HG03045 (cell line): Measurements from ENCODE around the gene FRMD1.

Experiments used
- ATAC-seq: cut with Tn5 transposase; IDR thresholded peaks from one replicate; pipeline ENCODE4 v1.9.1; 2021; ENCODE audit warnings: mild to moderate bottlenecking, moderate library complexity; ENCODE audit not compliant: unreplicated experiment

Gene FRMD1

GRCh38 chr6:168113226-168113625 is 34.2 kb upstream of the FRMD1 start:
- no peak for ATAC-seq

DNA sequence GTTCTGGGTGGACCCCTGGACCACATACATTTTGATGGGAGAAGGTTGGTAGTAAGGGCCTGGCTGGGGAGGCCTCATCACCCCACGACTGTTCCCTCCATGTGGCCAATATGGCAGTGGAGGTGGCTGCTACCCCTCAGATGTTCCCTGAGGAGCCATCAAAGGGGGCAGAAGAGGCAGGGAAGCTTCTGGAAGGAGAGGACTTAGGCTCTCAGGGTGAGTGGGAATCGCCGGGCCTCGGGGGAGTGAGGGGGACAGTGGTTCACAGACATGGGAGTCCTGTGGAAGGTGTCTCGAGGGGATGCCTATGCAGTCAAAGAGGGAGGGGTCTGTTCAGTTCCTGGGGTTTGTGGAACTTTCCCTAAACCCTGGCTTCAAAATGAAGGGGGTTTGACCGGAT is 32.9 kb upstream of the FRMD1 start:
- no peak for ATAC-seq

DNA sequence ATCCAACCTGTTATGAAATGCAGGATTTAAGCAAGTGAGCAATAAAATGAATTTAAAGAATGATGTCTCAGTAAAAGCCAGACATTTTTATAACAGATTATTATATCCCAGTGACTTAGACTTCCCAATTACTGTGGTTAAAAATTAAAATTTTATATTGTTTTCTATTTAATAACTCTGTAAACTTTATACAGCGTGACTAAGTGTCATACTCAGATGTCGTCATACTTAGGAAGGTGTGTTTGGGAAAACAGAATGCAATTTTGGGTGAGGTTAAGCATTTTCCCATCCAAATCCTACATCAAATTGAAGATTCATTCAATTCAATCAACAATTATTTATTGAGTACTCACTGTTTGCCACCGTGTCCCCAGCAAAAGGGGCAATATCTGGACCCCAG is 31.4 kb upstream of the FRMD1 start:
- ATAC-seq: no peak

DNA sequence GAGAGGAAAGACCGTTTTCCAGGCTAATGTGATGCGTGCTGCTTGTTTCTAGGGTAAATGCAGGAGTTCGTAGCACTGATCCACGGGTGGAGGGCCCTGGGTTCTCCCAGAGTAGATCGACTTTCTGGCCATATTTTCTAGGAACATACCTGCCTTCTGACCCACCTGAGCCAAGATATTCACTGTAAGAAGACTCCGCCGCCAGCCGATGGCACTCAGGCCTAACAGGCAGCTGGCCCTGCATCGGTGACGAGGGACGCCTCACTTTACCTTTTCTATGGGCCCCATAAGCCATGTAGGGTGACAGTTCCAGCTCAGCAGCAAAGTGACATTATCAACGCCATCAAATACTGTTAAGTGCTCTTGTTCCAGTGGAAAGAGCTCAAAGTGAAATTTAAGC is 30.2 kb upstream of the FRMD1 start:
- ATAC-seq: no peak

DNA sequence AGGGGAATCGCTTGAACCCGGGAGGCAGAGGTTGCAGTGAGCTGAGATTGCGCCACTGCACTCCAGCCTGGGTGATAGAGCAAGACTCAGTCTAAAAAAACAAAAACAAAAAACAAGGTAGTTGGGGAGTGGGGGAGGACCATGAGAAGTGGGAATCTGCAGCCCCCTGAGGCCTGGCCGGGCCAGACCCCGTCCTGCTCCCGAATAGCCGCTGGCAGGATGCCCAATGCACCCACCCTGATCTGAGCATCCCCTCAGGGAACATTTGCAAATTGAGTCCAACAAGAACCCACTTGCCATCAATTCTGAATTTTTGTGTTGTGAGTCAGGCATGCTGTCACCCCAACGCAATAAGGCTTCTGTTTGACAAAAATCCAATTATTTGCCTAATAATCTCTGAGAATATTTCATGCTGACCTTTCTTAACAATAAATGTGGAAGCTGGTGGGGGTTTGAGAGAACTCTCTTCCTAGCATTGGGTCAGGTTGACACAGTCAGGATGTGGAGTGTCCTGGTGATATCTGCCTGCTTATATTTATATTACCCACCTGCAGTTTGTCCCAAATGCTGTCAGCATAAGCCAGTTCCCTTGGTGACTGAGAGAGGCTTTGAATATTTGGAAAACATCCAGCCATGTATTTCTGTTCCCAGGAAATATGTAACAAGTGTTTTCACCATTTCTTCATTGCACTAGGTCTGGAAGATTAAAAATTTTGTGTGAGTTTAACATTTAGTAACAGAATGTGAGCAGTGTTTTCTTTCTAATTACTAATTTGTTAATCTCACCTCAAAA is 28.4 kb upstream of the FRMD1 start:
- ATAC-seq: no peak

- no peak for ATAC-seq
These were observed 27.6 kb upstream of the FRMD1 start for GRCh38 chr6:168106633-168107005.

- ATAC-seq: no peak
These were observed 27.0 kb upstream of the FRMD1 start for GRCh38 chr6:168105813-168106632.

GRCh38 chr6:168104636-168105035 is 25.6 kb upstream of the FRMD1 start:
- no peak for ATAC-seq

DNA sequence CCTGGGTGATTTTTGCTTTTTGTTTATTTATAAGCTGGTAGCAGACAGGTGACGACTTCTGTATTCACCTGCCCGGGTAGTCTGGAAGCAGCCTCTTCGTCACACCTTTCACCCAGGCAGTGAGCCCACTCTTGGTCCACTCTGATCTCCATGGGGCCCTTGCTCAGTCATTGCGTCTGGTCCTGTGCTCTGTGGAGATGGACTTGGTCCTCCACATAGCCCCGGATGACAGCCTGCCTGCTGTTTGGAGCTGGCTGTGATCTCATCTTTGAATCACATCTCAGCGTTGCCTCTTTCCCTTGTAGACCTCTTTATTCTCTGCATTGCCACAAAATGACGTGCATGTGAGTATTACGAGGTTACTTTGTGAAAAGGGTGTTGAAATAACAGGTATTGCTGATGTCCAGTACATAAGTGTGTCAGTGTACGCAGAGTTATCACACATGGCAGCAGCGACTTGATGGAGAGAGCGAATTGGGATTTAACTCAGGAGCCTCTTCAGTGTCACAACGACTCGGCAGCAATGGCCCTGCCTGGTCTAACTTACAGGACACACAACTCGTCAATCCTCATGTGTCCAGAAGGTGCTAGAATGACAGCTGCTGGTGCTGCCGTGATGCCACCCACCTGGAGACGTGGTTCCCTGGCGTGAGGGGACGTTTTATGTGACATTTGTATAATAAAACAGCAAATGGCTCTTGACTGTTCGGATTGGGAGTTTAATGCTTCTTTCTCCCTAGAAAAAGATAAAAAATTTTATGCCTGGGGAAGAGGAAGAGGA is 24.2 kb upstream of the FRMD1 start:
- ATAC-seq: no peak

DNA sequence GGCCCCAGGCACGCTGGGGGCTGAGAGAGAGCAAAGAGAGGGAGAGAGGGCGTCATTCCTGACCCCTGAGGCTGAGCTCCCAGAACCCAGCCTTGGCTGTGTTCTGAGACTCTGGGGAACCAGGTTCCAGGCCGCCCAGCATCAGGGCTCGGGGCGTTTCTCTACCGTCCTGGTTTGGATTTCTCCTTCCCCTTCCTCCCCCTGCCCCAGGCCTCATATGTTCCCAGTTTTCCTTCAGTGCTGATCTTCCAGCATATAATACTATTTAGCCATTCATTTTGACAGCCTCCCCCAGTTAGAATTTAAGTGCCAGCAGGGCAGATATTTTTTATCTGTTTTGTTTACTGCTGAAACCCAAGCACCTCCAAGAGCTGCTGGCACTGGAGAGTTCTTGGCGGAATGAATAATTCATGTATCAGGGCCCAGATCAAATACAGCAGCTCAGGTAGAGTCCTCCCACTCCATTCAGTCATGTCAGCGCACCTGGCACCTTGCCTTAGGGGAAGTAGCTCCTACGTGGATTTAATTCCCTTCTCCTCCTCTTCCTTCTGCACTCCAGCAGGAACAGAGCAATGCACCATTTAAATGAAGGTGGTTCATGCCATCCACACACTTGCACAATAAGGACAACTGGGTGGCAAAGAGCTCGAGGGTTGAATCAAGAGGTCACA is 23.4 kb upstream of the FRMD1 start:
- ATAC-seq: no peak

DNA sequence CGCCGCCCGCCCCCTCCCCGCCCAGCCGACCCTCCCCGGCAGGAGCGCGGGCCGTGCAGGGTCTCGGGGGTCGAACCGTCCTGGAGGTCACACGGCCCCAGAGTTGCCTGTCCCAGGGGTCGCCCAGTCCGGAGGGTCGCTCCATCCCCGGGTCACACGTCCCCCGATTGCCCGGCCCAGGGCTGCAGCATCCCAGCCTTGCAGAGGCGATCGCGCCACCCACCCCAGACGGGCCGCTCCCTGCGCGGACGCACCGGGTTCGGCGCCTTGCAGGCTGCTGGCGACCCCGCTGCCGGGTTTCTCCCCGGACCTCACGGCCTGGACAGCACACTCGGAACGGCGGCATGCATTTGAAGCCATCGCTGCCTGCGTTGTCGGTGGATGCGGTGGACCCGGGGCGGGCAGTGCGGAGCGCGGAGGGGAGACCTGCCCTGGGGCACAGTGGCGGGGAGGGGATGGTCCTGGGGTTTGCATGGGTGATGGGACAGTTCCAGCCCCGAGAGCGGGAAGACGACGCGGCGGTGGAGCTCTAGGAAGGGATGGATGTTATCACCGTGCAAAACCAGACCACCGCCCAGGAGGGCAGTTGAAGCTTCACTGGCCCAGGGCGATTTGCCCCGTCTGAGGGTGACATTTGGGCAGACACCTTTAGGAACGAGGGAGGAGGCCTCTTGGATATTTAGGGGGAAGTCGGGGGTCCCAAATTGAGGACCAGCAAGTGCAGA is 22.7 kb upstream of the FRMD1 start:
- ATAC-seq: no peak

- no peak for ATAC-seq
These were observed 22.0 kb upstream of the FRMD1 start for GRCh38 chr6:168100803-168101589.

GRCh38 chr6:168100011-168100802 is 21.2 kb upstream of the FRMD1 start:
- no peak for ATAC-seq

DNA sequence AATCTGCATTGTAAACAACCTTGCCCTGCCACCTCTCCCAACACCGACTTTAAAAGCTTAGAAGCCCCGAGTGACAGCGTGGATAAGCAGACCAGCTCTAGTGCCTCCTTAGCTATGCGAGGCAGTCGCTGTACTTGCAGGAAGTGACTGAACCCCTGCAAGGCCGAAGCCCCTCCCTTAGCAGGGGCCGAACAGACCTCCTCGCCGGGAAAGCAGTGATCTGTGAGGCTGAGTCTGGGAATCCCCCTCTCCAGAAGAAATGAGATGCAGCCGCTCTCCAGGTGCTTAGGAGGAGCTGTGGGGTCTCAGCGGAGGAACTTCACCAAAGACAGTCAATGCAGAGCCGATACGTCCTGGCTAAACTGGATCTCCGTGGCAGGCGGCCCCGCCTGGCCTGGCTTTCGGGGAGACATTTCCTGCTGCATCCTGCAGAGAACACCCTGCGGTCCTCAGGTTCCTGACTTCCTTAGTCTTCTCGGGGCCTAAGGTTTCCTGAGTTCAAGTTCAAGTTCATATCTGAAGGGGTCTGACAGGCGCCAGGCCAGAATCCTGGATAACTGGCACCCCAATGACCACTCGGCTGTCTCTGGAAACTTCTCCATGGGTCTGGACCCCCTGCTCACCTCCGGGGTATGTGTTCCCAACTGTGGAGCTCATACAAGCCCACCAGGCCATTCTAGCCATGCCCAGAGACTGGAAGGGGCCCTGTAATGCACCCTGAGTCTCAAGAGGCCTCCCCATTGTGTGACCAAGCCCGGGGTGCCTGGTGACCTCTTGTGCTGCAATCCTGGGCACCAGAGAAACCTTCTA is 20.4 kb upstream of the FRMD1 start:
- ATAC-seq: no peak

- no peak for ATAC-seq
These were observed 19.4 kb upstream of the FRMD1 start for GRCh38 chr6:168098431-168098861.

DNA sequence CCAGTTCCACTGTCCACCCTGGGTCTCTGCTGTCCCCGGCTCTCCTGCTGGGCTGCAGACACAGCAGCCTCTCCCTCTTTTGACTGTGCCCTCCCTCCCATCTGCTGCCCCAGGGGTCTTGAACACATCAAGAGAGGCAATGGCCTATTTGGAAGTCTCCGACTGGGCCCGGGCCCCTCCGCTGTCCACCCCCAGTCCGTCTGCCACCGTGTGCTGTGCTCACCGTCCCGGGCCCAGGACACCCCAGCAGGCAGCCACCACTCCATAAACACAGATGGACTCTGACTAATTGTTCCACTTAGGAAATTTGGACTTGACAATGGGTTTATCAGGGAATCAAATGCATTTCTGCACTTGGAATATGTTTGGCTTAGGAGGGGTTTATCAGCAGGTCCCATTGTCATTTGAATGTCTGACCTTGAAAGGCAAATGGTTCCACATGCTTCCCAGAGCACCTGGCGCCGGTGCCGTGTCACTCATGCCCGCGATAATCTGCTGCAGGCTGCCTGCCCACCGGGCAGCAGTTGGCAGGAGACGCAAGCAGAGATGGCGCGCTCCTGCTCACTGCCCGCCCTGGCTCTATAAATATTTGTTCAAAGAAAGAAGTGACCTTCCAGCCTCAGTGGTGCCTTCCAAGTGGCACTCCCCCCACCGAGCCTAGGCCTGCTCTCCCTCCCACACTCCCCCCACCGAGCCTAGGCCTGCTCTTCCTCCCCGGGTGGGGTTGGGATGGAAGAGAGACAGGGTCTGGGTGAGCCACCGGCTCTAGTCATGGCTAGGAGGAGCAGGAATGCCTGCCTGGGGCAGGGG is 18.8 kb upstream of the FRMD1 start:
- no peak for ATAC-seq

GRCh38 chr6:168097221-168097620 is 18.2 kb upstream of the FRMD1 start:
- ATAC-seq: no peak
